Astrocyte (in vitro differentiated cells and primary cell): Measurements from ENCODE around the gene TOMM70. TPM values are rescaled to one million over a fixed set of nuclear protein-coding genes. Genes with fewer than 3 reads are reported as not detected.

ENCODE experiments used
- DNase-seq: peaks from one replicate; pipeline ENCODE4 v3.0.0-alpha.2; 2010; ENCODE audit warnings: low read depth
- FAIRE-seq: peaks from 2 replicates; lab custom pipeline; 2011; peaks lifted over from hg19 to GRCh38; lab: Jason Lieb, UNC
- H2AFZ ChIP-seq: 2 replicates; pipeline ENCODE4 v1.6.0; 2012; ENCODE audit warnings: low read depth, low read length, inconsistent platforms
- H3K27ac ChIP-seq: 2 replicates; pipeline ENCODE4 v1.5.1; 2011; ENCODE audit warnings: low read depth, low read length, inconsistent platforms
- H3K27me3 ChIP-seq: 2 replicates; pipeline ENCODE4 v1.6.0; 2011; ENCODE audit warnings: low read length, inconsistent platforms; ENCODE audit not compliant: insufficient read depth
- H3K36me3 ChIP-seq: 2 replicates; pipeline ENCODE4 v1.5.1; 2011; ENCODE audit warnings: low read length, inconsistent platforms; ENCODE audit not compliant: insufficient read depth
- H3K4me1 ChIP-seq: 2 replicates; pipeline ENCODE4 v1.5.1; 2011; ENCODE audit warnings: low read length, inconsistent platforms; ENCODE audit not compliant: insufficient read depth
- H3K4me2 ChIP-seq: 2 replicates; pipeline ENCODE4 v1.6.0; 2012; ENCODE audit warnings: low read length, inconsistent platforms
- H3K4me3 ChIP-seq: 2 replicates; pipeline ENCODE4 v1.5.1; 2011; ENCODE audit warnings: low read depth, mild to moderate bottlenecking, low read length, inconsistent platforms; ENCODE audit not compliant: insufficient read depth
- H3K79me2 ChIP-seq: 2 replicates; pipeline ENCODE4 v1.6.0; 2012; ENCODE audit warnings: mild to moderate bottlenecking, low read length, inconsistent platforms; ENCODE audit not compliant: insufficient read depth
- H3K9ac ChIP-seq: 2 replicates; pipeline ENCODE4 v1.6.0; 2012; ENCODE audit warnings: mild to moderate bottlenecking, low read length, inconsistent platforms
- H3K9me3 ChIP-seq: 2 replicates; pipeline ENCODE4 v1.5.1; 2012; ENCODE audit warnings: low read depth, mild to moderate bottlenecking, low read length, inconsistent platforms; ENCODE audit not compliant: insufficient read depth
- H4K20me1 ChIP-seq: 2 replicates; pipeline ENCODE4 v1.6.0; 2012; ENCODE audit warnings: low read length, inconsistent platforms; ENCODE audit not compliant: insufficient read depth
- H3K27ac Mint-ChIP-seq: one replicate; pipeline ENCODE4 v1.8.0; 2021; ENCODE audit warnings: mild to moderate bottlenecking, mixed read lengths; ENCODE audit not compliant: unreplicated experiment
- H3K27me3 Mint-ChIP-seq: one replicate; pipeline ENCODE4 v1.8.0; 2021; ENCODE audit warnings: low read depth, mixed read lengths; ENCODE audit not compliant: unreplicated experiment
- H3K36me3 Mint-ChIP-seq: one replicate; pipeline ENCODE4 v1.8.0; 2021; ENCODE audit warnings: low read depth, mixed read lengths; ENCODE audit not compliant: unreplicated experiment
- H3K4me1 Mint-ChIP-seq: one replicate; pipeline ENCODE4 v1.8.0; 2021; ENCODE audit warnings: low read depth, mixed read lengths; ENCODE audit not compliant: unreplicated experiment
- H3K4me3 Mint-ChIP-seq: one replicate; pipeline ENCODE4 v1.8.0; 2021; ENCODE audit warnings: mild to moderate bottlenecking, moderate library complexity, mixed read lengths; ENCODE audit not compliant: unreplicated experiment
- H3K9me3 Mint-ChIP-seq: one replicate; pipeline ENCODE4 v1.8.0; 2021; ENCODE audit warnings: mild to moderate bottlenecking, mixed read lengths; ENCODE audit not compliant: unreplicated experiment
- EZH2 ChIP-seq: IDR thresholded peaks from 2 replicates; pipeline ENCODE4 v1.6.1; 2012; ENCODE audit warnings: mild to moderate bottlenecking, low read length, inconsistent platforms; ENCODE audit not compliant: insufficient read depth
- total RNA-seq: library from RNA; stranded (reverse); gene quantifications from 2 replicates; pipeline ENCODE4 v1.2.1, GENCODE V29; 2021
- TF ChIP-seq, protein P1 (sequence below): IDR thresholded peaks from 2 replicates; pipeline ENCODE4 v1.5.1; 2011; ENCODE audit warnings: low read depth, mild to moderate bottlenecking, inconsistent platforms, low read length, moderate library complexity; ENCODE audit not compliant: insufficient read depth

Gene TOMM70
- total RNA-seq, 1 donor from 2014 or later: 48.9 TPM

- no peak overlapping the region for H3K4me3 ChIP-seq
- no peak overlapping the region for H2AFZ ChIP-seq
- H3K9me3 ChIP-seq: peaks cover 3% of the 10 kb centered on the region
- TF ChIP-seq EZH2: no peak
- TF ChIP-seq, protein P1, sequence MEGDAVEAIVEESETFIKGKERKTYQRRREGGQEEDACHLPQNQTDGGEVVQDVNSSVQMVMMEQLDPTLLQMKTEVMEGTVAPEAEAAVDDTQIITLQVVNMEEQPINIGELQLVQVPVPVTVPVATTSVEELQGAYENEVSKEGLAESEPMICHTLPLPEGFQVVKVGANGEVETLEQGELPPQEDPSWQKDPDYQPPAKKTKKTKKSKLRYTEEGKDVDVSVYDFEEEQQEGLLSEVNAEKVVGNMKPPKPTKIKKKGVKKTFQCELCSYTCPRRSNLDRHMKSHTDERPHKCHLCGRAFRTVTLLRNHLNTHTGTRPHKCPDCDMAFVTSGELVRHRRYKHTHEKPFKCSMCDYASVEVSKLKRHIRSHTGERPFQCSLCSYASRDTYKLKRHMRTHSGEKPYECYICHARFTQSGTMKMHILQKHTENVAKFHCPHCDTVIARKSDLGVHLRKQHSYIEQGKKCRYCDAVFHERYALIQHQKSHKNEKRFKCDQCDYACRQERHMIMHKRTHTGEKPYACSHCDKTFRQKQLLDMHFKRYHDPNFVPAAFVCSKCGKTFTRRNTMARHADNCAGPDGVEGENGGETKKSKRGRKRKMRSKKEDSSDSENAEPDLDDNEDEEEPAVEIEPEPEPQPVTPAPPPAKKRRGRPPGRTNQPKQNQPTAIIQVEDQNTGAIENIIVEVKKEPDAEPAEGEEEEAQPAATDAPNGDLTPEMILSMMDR: no peak
- no peak overlapping the region for H3K9ac ChIP-seq
- Mint-ChIP-seq H3K27ac (no peak overlapping the region), H3K4me3 (no peak overlapping the region), H3K36me3 (peaks cover 7% of the 10 kb centered on the region), H3K9me3 (peaks cover 1% of the 10 kb centered on the region), H3K4me1 (peaks cover 10% of the 10 kb centered on the region), H3K27me3 (no peaks in the 10 kb centered on the region)
- no peak overlapping the region for H3K27ac ChIP-seq
- H3K4me1 ChIP-seq: peaks cover 15% of the 10 kb centered on the region
- H3K27me3 ChIP-seq: no peaks in the 10 kb centered on the region
- no peak overlapping the region for H3K4me2 ChIP-seq
- no peak for DNase-seq
- H3K36me3 ChIP-seq: peaks cover 31% of the 10 kb centered on the region
- FAIRE-seq: no peak
- H3K79me2 ChIP-seq: peaks cover 52% of the 10 kb centered on the region
- H4K20me1 ChIP-seq: peaks cover 21% of the 10 kb centered on the region
Measured at GRCh38 chr3:100386437-100387074, 14.3 kb downstream of the TOMM70 start.

- peaks cover 21% of the 10 kb centered on the region for H4K20me1 ChIP-seq
- H3K9ac ChIP-seq: no peak overlapping the region
- peaks cover 37% of the 10 kb centered on the region for H3K79me2 ChIP-seq
- Mint-ChIP-seq H3K9me3 (peaks cover 1% of the 10 kb centered on the region), H3K27me3 (no peaks in the 10 kb centered on the region), H3K4me3 (no peak overlapping the region), H3K36me3 (peaks cover 9% of the 10 kb centered on the region), H3K27ac (peak overlapping the region; percentile 1), H3K4me1 (peaks cover 10% of the 10 kb centered on the region)
- H2AFZ ChIP-seq: no peak overlapping the region
- peaks cover 3% of the 10 kb centered on the region for H3K9me3 ChIP-seq
- H3K27ac ChIP-seq: peak overlapping the region; percentile 20
- DNase-seq (no peak), FAIRE-seq (no peak)
- no peak overlapping the region for H3K4me3 ChIP-seq
- no peaks in the 10 kb centered on the region for H3K27me3 ChIP-seq
- H3K4me2 ChIP-seq: peak overlapping the region; percentile 1
- TF ChIP-seq EZH2: no peak
- TF ChIP-seq, protein P1: no peak
- H3K4me1 ChIP-seq: peaks cover 15% of the 10 kb centered on the region
- peaks cover 43% of the 10 kb centered on the region for H3K36me3 ChIP-seq
Measured at GRCh38 chr3:100384733-100385525, 16.0 kb downstream of the TOMM70 start.
